ENCODE results near the gene CAMSAP2. TPM values are rescaled to one million over a fixed set of nuclear protein-coding genes. Genes with fewer than 3 reads are reported as not detected.

Gene CAMSAP2
- total and polyA plus RNA-seq, 10 of the 15 experiments (the other 5 are each of a cell fraction or from before 2014, with no cell fraction given) = 3.9 to 19.8 (median 8.0) TPM

GRCh38 chr1:200894712-200895442, 156.2 kb downstream of the CAMSAP2 start, which contains the start of gene INAVA (continued):
- TF ChIP-seq RELB (IDR thresholded peaks at IDR 0.05; ENCODE audit: low read depth) (no peak), EP300 (IDR thresholded peaks at IDR 0.05; ENCODE audit: borderline replicate concordance in 1 of 2, control insufficient read depth in 1 of 2, low read depth in 2 of 2, low read length in 2 of 2) (no peak), BHLHE40 (IDR thresholded peaks at IDR 0.05; ENCODE audit: borderline replicate concordance in 1 of 2, low read depth in 2 of 2, low read length in 1 of 2) (peak in 1 of 2 experiments; percentile 30; a peak in 1 of 4 replicates), ZSCAN29 (IDR thresholded peaks at IDR 0.05) (no peak), RAD21 (IDR thresholded peaks at IDR 0.05; ENCODE audit: insufficient read depth, low read depth, low read length) (0 out of 2 replicates have a peak, but pooled peaks have one; percentile 17), EED (IDR thresholded peaks at IDR 0.05; ENCODE audit: low read depth) (no peak), DPF2 (IDR thresholded peaks at IDR 0.05) (no peak), LARP7 (IDR thresholded peaks at IDR 0.05) (no peak), SREBF1 (IDR thresholded peaks at IDR 0.05; ENCODE audit: low read length) (no peak), NRF1 (conservative IDR thresholded peaks at IDR 0.05; ENCODE audit: low read depth, low read length) (no peak), HDAC6 (IDR thresholded peaks at IDR 0.05; ENCODE audit: unreplicated experiment) (no peak), YBX1 (IDR thresholded peaks at IDR 0.05) (no peak), BCLAF1 (IDR thresholded peaks at IDR 0.05) (no peak), HDGF (IDR thresholded peaks at IDR 0.05) (0 out of 2 replicates have a peak, but pooled peaks have one; percentile 38), MXI1 (IDR thresholded peaks at IDR 0.05; ENCODE audit: low read depth, low read length) (no peak), MLLT1 (IDR thresholded peaks at IDR 0.05) (no peak), MTA2 (IDR thresholded peaks at IDR 0.05; ENCODE audit: low read depth) (no peak), RELA (IDR thresholded peaks at IDR 0.05; ENCODE audit: borderline replicate concordance, partially characterized antibody) (no peak), ZZZ3 (IDR thresholded peaks at IDR 0.05; ENCODE audit: control insufficient read depth, insufficient read length, low read depth) (no peak), NR2C1 (IDR thresholded peaks at IDR 0.05) (no peak), HCFC1 (IDR thresholded peaks at IDR 0.05; ENCODE audit: low read length) (no peak)

Measured in GM12878 (cell line).